HepG2 (cell line): ENCODE measurements around the gene ANKHD1. TPM values are rescaled to one million over a fixed set of nuclear protein-coding genes. Genes with fewer than 3 reads are reported as not detected.

Experiments
- AKAP8 ChIP-seq: sonication (generic); formaldehyde crosslinking; IDR thresholded peaks from 2 replicates; pipeline ENCODE4 v1.5.1; 2020; ENCODE audit warnings: mild to moderate bottlenecking, missing genetic modification reagents
- ARID4A ChIP-seq: sonication (generic); formaldehyde crosslinking; IDR thresholded peaks from 2 replicates; pipeline ENCODE4 v1.5.0; 2020; ENCODE audit warnings: mild to moderate bottlenecking, missing genetic modification reagents, borderline replicate concordance
- ATF6 ChIP-seq: sonication (generic); formaldehyde crosslinking; conservative IDR thresholded peaks from 2 replicates; pipeline ENCODE4 v1.4.0; 2020; ENCODE audit warnings: missing genetic modification reagents
- CBX2 ChIP-seq, 2 experiments: fragments of 200-600 bp in 1 of 2; sonication (generic); formaldehyde crosslinking in 1 of 2; IDR thresholded peaks; 2 replicates each; pipeline versions ENCODE4 v1.7.0 to v1.8.1; 2018 to 2022; ENCODE audit warnings: low read depth in 2 of 2, low read length in 1 of 2, mild to moderate bottlenecking in 1 of 2, missing genetic modification reagents in 1 of 2
- EP300 ChIP-seq, 3 experiments: sonication (generic) in 1 of 3; formaldehyde crosslinking in 1 of 3; IDR thresholded peaks; 2 replicates each; pipeline versions ENCODE4 v1.5.1 to v1.6.1; 2011 to 2020; ENCODE audit warnings: low read depth in 2 of 3, low read length in 2 of 3, borderline replicate concordance in 1 of 3, improper control_type of control experiment in 1 of 3, mild to moderate bottlenecking in 1 of 3, missing genetic modification reagents in 1 of 3, moderate library complexity in 1 of 3
- FOSL1 ChIP-seq: sonication (generic); formaldehyde crosslinking; IDR thresholded peaks from 2 replicates; pipeline ENCODE4 v1.9.0; 2021; ENCODE audit warnings: missing genetic modification reagents, borderline replicate concordance
- HDAC2 ChIP-seq: sonication (generic); formaldehyde crosslinking; IDR thresholded peaks from 2 replicates; pipeline ENCODE4 v1.4.0; 2020; ENCODE audit warnings: missing genetic modification reagents
- IRF2 ChIP-seq: IDR thresholded peaks from 2 replicates; pipeline ENCODE4 v1.6.1; 2018; ENCODE audit warnings: missing genetic modification reagents, missing compliant biosample characterization
- MED1 ChIP-seq: sonication (generic); formaldehyde crosslinking; IDR thresholded peaks from 2 replicates; pipeline ENCODE4 v1.4.0; 2020; ENCODE audit warnings: missing genetic modification reagents
- RFXANK ChIP-seq: IDR thresholded peaks from 2 replicates; pipeline ENCODE4 v1.6.1; 2016
- SNAPC2 ChIP-seq: sonication (generic); formaldehyde crosslinking; IDR thresholded peaks from 2 replicates; pipeline ENCODE4 v1.8.1; 2022; ENCODE audit warnings: mild to moderate bottlenecking, missing genetic modification reagents
- SOX5 ChIP-seq: IDR thresholded peaks from 2 replicates; pipeline ENCODE4 v1.6.1; 2016; ENCODE audit warnings: borderline replicate concordance
- TIGD3 ChIP-seq: sonication (generic); formaldehyde crosslinking; IDR thresholded peaks from 2 replicates; pipeline ENCODE4 v1.5.1; 2020; ENCODE audit warnings: mild to moderate bottlenecking, missing genetic modification reagents, borderline replicate concordance
- ZBTB26 ChIP-seq: IDR thresholded peaks from 2 replicates; pipeline ENCODE4 v1.6.1; 2016; ENCODE audit warnings: missing compliant biosample characterization, missing genetic modification reagents, borderline replicate concordance
- ZBTB42 ChIP-seq: sonication (generic); formaldehyde crosslinking; IDR thresholded peaks from 2 replicates; pipeline ENCODE4 v1.5.0; 2020; ENCODE audit warnings: mild to moderate bottlenecking, missing genetic modification reagents
- ZNF230 ChIP-seq: sonication (generic); formaldehyde crosslinking; IDR thresholded peaks from 2 replicates; pipeline ENCODE4 v1.4.0; 2020; ENCODE audit warnings: mild to moderate bottlenecking, missing genetic modification reagents
- ZNF660 ChIP-seq: sonication (generic); formaldehyde crosslinking; IDR thresholded peaks from 2 replicates; pipeline ENCODE4 v1.5.1; 2020; ENCODE audit warnings: mild to moderate bottlenecking, low read depth, missing genetic modification reagents, borderline replicate concordance
- ZNF784 ChIP-seq: sonication (generic); formaldehyde crosslinking; IDR thresholded peaks from 2 replicates; pipeline ENCODE4 v1.5.1; 2020; ENCODE audit warnings: missing genetic modification reagents, mild to moderate bottlenecking, borderline replicate concordance
- polyA plus RNA-seq, 8 experiments: library from polyadenylated mRNA; depleted of rRNA in 3 of 8; stranded (reverse) in 7 of 8; unstranded in 1 of 8; fragments of >200 nt; fragmentation: Illumina TruSeq in 4 of 8; extraction: Trizol in 4 of 8; gene quantifications; 2 replicates each; pipeline versions ENCODE4 v1.2.1 to v1.2.3, GENCODE V29; 2011 to 2016; ENCODE audit warnings: low read depth in 4 of 8, missing spikeins in 1 of 8, mixed read lengths in 1 of 8; ENCODE audit not compliant: insufficient read depth in 1 of 8
- total RNA-seq, 5 experiments: library from RNA; depleted of rRNA; stranded (reverse); fragments of >200 nt; fragmentation: Illumina TruSeq; extraction: Trizol; gene quantifications; 2 replicates each; pipeline ENCODE4 v1.2.3, GENCODE V29; 2016; ENCODE audit warnings: low read depth in 1 of 5

The ANKHD1 gene
- total and polyA plus RNA-seq, 2 of the 13 experiments (the other 11 are each of a cell fraction or from before 2014, with no cell fraction given), result 69.9 to 82.0 TPM

GRCh38 chr5:140362875-140363630 lies 38.6 kb upstream of the ANKHD1 start (continued):
- no peak for TF ChIP-seq ZNF784
- TF ChIP-seq SOX5 (CRISPR knock-in tag), result peak; percentile 40; the same call in 1 of the 2 replicates
- no peak for TF ChIP-seq TIGD3
- TF ChIP-seq HDAC2 (CRISPR knock-in tag), result no peak
- TF ChIP-seq IRF2 (CRISPR knock-in tag), result peak; percentile 70; the same call in 1 of the 2 replicates
- TF ChIP-seq MED1 (CRISPR knock-in tag), result peak; percentile 42; the same call in 1 of the 2 replicates
- TF ChIP-seq ZBTB26 (CRISPR knock-in tag), result no peak
- no peak for TF ChIP-seq FOSL1 (CRISPR knock-in tag)
- 0 out of 2 replicates have a peak, but pooled peaks have one; percentile 61 for TF ChIP-seq ZNF230 (CRISPR knock-in tag)
- no peak for TF ChIP-seq ZBTB42 (CRISPR knock-in tag)
- TF ChIP-seq ATF6, result no peak
- TF ChIP-seq CBX2 (IDR thresholded peaks at IDR 0.05; ENCODE audit: low read depth, low read length), result no peak
- no peak for TF ChIP-seq CBX2 (CRISPR knock-in tag; IDR thresholded peaks at IDR 0.05; ENCODE audit: low read depth)
- TF ChIP-seq SNAPC2, result no peak
- TF ChIP-seq EP300 (IDR thresholded peaks at IDR 0.05; ENCODE audit: low read depth in 2 of 2, low read length in 2 of 2), result no peak
- TF ChIP-seq EP300 (CRISPR knock-in tag; IDR thresholded peaks at IDR 0.05; ENCODE audit: borderline replicate concordance), result no peak
- no peak; the same call in 1 of the 2 replicates for TF ChIP-seq ARID4A
- no peak for TF ChIP-seq ZNF660 (CRISPR knock-in tag)
- no peak for TF ChIP-seq AKAP8 (CRISPR knock-in tag)
- no peak for TF ChIP-seq RFXANK
